ENCODE measurements around the gene TEX29. TPM values are rescaled to one million over a fixed set of nuclear protein-coding genes. Genes with fewer than 3 reads are reported as not detected.

Gene TEX29
- total RNA-seq, 1 experiment from 2014 or later: 0.33 TPM

DNA sequence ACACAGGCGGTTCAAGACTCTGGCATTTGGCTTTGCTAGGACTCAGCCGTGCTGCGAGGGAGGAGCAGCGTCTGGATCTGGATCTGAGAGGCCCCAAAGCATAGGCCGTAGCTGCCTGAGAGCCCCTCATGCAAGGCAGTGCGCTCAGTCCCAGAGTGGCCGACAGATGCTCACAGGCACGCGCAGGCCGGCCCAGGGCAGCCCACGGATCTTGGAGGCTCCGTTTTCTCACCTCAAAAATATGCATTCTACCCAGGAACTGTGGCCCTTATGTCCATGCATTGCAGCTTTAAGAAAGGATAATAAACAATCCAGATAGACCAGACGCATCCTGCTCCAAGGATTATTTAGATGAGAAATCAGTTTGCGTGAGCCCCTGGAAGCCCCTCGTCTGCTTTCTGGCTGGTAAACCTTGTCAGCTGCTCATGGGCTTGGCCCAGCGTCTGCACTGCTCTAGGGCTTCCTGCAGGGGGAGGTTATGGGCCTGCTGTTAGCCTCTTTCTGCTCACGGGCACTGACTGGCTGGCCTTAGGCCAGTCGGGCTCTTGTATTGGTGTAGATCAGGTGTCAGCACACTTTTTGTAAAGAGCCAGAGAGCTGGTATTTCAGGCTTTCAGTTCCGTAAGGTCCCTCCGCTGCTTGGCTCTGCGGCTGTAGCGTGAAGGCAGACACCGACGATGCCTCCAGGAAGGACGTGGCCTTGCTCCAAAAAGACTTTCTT lies 24.2 kb downstream of the TEX29 start:
- DNase-seq: peak; percentile 95
- H3K9me3 ChIP-seq (ENCODE audit: control insufficient read depth, low read depth, low read length): no peaks in the 10 kb centered on the region
- no peak overlapping the region for H3K9ac ChIP-seq (ENCODE audit: extremely low read depth, insufficient read length, low read length)
- H3K79me2 ChIP-seq (ENCODE audit: insufficient read depth, low read length): no peaks in the 10 kb centered on the region
- H3K4me3 Mint-ChIP-seq: no peak overlapping the region
- no peak overlapping the region for H2BK120ac ChIP-seq (ENCODE audit: low read depth, low read length, poor library complexity, severe bottlenecking)
- peaks cover 8% of the 10 kb centered on the region for H3K27me3 Mint-ChIP-seq (ENCODE audit: low read depth)
- no peak overlapping the region for H3K4me2 ChIP-seq (ENCODE audit: insufficient read depth, insufficient read length, low read length)
- no peak overlapping the region for H4K8ac ChIP-seq (replicated peaks; ENCODE audit: insufficient read length, low read depth, low read length)
- H3K23me2 ChIP-seq (ENCODE audit: insufficient read length, low read depth, low read length, poor library complexity, severe bottlenecking): no peaks in the 10 kb centered on the region
- H2BK12ac ChIP-seq (ENCODE audit: insufficient read length, low read depth, low read length): no peak overlapping the region
- H4K5ac ChIP-seq (ENCODE audit: insufficient read length, low read depth, low read length): no peak overlapping the region
- no peak overlapping the region for H3K14ac ChIP-seq (ENCODE audit: insufficient read depth, low read length)
- WGBS (ENCODE audit: extremely low coverage, insufficient read length, low lambda C conversion rate): no CpG with 5 or more reads among the region's 25 CpGs
- H4K20me1 ChIP-seq (ENCODE audit: control insufficient read depth, insufficient read depth, insufficient read length): no peaks in the 10 kb centered on the region
- no peak overlapping the region; a peak in 1 of 7 replicates for H3K27ac Mint-ChIP-seq
- no peak overlapping the region for H2BK20ac ChIP-seq (ENCODE audit: low read depth, low read length, poor library complexity, severe bottlenecking)
- no peak overlapping the region for H3T11ph ChIP-seq (ENCODE audit: low read length)
- no peak overlapping the region for H2AFZ ChIP-seq (ENCODE audit: low read length)
- H3K27me3 ChIP-seq (ENCODE audit: insufficient read depth, low read length): no peaks in the 10 kb centered on the region
- H2AK5ac ChIP-seq (ENCODE audit: insufficient read length, low read length): no peak overlapping the region
- no peaks in the 10 kb centered on the region for H3K36me3 Mint-ChIP-seq (ENCODE audit: insufficient read depth in 1 of 3, low read depth in 3 of 3)
- H3K9me3 Mint-ChIP-seq: peaks cover 4 to 5% of the 10 kb centered on the region in 2 experiments; a peak in 4 of 5 replicates
- TF ChIP-seq, protein P1, sequence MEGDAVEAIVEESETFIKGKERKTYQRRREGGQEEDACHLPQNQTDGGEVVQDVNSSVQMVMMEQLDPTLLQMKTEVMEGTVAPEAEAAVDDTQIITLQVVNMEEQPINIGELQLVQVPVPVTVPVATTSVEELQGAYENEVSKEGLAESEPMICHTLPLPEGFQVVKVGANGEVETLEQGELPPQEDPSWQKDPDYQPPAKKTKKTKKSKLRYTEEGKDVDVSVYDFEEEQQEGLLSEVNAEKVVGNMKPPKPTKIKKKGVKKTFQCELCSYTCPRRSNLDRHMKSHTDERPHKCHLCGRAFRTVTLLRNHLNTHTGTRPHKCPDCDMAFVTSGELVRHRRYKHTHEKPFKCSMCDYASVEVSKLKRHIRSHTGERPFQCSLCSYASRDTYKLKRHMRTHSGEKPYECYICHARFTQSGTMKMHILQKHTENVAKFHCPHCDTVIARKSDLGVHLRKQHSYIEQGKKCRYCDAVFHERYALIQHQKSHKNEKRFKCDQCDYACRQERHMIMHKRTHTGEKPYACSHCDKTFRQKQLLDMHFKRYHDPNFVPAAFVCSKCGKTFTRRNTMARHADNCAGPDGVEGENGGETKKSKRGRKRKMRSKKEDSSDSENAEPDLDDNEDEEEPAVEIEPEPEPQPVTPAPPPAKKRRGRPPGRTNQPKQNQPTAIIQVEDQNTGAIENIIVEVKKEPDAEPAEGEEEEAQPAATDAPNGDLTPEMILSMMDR (conservative IDR thresholded peaks at IDR 0.05): peak; percentile 79
- no peak overlapping the region for H4K91ac ChIP-seq (ENCODE audit: insufficient read length, low read depth, low read length)
- no peak overlapping the region for H3K23ac ChIP-seq (ENCODE audit: insufficient read length, low read depth, low read length)
- H2BK15ac ChIP-seq (ENCODE audit: low read depth, low read length): no peak overlapping the region
- peak overlapping the region; percentile 50 for H3K18ac ChIP-seq (ENCODE audit: insufficient read length, low read depth, low read length)
- H3K4ac ChIP-seq (ENCODE audit: low read depth, low read length): no peak overlapping the region
- no peak overlapping the region for H3K56ac ChIP-seq (ENCODE audit: insufficient read length, low read depth, low read length)
- H3K4me1 ChIP-seq (ENCODE audit: insufficient read depth, low read length): no peaks in the 10 kb centered on the region
- no peak overlapping the region for H3K27ac ChIP-seq (ENCODE audit: insufficient read length, low read depth, low read length)
- no peaks in the 10 kb centered on the region for H3K79me1 ChIP-seq (ENCODE audit: insufficient read depth, low read depth, low read length, poor library complexity, severe bottlenecking)
- H3K4me1 Mint-ChIP-seq: peaks cover 4 to 5% of the 10 kb centered on the region in 2 experiments; a peak in 2 of 4 replicates
- H2BK5ac ChIP-seq (ENCODE audit: insufficient read length, low read length): no peak overlapping the region
